Measurements from ENCODE around the gene DIS3L.
A peak's percentile ranks its signal among the peaks of the same experiment; 100 is the strongest.
"Not testable (repeated sequence)": the region's sequence is repeated elsewhere in the genome, so short reads cannot be mapped to it uniquely, and the experiment has no call there.

The DIS3L gene

GRCh38 chr15:66310786-66311185, 17.4 kb downstream of the DIS3L start:
- DNase-seq (ENCODE audit: low spot score), result no peak

- DNase-seq (ENCODE audit: low spot score), result no peak
Measured at GRCh38 chr15:66312144-66312543, 18.8 kb downstream of the DIS3L start.

- no peak for DNase-seq (ENCODE audit: low spot score)
Measured at GRCh38 chr15:66323312-66323928, 30.1 kb downstream of the DIS3L start.

GRCh38 chr15:66326051-66326450, 32.7 kb downstream of the DIS3L start:
- DNase-seq (ENCODE audit: low spot score), result no peak

DNA sequence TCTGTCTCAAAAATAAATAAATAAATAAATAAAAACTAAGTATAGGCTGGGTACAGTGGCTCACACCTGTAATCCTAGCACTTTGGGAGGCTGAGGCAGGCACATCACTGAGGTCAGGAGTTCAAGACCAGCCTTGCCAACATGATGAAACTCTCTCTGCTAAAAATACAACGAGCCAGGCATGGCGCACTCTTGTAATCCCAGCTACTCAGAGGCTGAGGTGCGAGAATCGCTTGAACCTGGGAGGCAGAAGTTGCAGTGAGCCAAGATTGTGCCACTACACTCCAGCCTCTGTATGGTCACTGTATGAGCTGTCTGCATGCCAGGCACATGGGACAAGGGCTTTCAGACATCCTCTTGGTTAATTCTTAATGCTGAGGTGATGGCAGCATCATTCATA, 34.4 kb downstream of the DIS3L start:
- no peak for DNase-seq (ENCODE audit: low spot score)

- DNase-seq (ENCODE audit: low spot score), result no peak
Measured at GRCh38 chr15:66328771-66329170, 35.4 kb downstream of the DIS3L start.

DNA sequence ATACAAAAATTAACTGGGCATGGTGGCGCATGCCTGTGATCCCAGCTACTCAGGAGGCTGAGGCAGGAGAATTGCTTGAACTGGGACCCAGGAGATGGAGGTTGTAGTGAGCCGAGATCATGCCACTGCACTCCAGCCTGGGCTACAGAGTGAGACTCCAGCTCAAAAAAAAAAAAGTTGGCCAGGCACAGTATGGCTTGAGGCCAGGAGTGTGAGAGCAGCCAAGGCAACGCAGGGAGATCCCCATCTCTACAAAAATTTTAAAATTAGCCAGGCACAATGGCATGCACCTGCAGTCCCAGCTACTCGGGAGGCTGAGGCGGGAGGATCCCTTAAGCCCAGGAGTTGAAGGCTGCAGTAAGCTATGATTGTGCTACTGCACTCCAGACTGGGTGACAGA, 55.2 kb downstream of the DIS3L start:
- DNase-seq (ENCODE audit: low spot score), result not testable (repeated sequence)

DNA sequence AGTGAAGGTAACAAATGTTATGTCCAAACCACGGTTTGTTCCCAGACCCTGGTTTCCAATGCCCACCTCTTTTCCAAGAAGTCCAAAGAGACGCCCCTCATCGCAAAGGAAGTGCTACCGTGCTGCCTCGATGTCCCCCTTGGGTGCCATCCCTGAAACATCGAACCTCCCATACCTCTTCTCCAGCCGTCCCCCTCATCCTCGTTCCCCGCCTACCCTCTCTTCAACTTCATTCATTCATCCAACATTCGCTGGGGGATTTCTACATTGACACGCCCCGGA, 62.6 kb downstream of the DIS3L start:
- DNase-seq (ENCODE audit: low spot score), result no peak

DNA sequence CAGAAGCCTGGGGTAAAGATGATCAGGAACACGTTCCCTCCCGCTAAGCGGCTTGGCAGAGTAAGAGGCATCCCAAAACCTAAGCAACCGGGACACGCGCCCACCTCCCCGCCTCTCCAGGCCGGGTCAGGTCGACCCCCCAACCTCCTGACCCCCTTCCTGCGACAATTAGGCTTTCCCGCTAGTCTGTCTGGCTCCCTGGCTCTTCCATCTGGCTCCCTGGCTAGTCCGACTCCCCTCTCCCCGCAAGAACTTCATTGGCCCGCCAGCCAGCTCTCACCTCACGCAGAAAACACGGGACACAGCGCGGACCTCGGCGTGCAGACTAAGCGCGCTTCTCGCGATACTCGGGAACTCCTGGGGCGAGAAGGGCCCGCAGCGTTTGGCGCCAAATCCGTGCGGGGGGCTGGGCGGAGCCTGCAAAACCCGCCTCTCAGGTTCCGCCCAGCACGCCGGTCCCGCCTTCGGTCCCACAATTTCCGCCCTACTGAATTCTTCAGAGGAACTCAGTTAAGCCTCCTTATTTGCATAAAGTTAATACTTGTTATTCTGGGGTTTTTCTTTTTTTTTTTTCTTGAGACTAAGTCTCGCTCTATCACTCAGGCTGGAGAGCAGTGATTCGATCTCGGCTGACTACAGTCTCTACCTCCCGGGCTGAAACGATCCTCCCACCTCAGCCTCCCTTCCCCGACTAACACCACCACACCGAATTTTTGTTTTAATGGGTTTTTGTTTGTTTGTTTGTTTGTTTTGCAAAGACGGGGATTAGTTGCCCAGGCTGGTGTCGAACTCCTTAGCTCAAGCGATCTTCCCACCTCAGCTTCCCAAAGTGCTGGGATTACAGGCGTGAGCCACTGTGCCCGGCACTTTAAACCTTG, 63.2 kb downstream of the DIS3L start, which contains the start of gene TIPIN:
Gene TIPIN, minus strand, starts transcription at position 327 of the 878 bp plus-strand sequence. CDS start 3,738 bp downstream, outside the sequence.
- DNase-seq (ENCODE audit: low spot score), result peak; percentile 92

- DNase-seq (ENCODE audit: low spot score), result no peak
Measured at GRCh38 chr15:66359740-66360139, 66.4 kb downstream of the DIS3L start.

DNA sequence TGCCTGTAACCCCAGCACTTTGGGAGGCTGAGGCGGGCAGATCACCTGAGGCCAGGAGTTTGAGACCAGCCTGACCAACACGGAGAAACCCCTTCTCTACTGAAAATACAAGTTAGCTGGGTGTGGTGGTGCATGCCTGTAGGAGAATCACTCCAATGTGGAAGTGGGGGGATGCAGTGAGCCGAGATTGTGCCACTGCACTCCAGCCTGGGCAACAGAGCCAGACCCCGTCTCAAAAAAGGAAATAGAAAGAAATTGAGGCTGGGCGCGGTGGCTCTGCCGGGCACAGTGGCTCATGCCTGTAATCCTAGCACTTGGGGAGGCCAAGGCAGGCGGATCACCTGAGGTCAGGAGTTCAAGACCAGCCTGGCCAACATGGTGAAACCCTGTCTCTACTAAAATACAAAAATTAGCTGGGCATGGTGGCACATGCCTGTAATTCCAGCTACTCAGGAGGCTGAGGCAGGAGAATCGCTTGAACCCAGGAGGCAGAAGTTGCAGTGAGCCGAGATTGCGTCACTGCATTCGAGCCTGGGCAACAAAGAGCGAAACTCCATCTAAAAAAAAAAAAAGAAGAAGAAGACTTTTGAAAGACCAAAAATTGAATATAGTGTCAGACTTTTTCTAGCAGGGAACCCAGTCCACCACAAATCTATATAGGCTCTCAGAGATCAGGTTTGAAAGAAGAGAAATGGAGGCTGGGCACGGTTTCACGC, 68.5 kb downstream of the DIS3L start:
- DNase-seq (ENCODE audit: low spot score), result not testable (repeated sequence)

- DNase-seq (ENCODE audit: low spot score), result no peak
Measured at GRCh38 chr15:66362776-66363175, 69.4 kb downstream of the DIS3L start.

GRCh38 chr15:66364944-66365528, 71.7 kb downstream of the DIS3L start:
- no peak for DNase-seq (ENCODE audit: low spot score)

- no peak for DNase-seq (ENCODE audit: low spot score)
Measured at GRCh38 chr15:66369773-66370651, 76.6 kb downstream of the DIS3L start.

- DNase-seq (ENCODE audit: low spot score), result no peak
Measured at GRCh38 chr15:66374179-66374578, 80.8 kb downstream of the DIS3L start.

DNA sequence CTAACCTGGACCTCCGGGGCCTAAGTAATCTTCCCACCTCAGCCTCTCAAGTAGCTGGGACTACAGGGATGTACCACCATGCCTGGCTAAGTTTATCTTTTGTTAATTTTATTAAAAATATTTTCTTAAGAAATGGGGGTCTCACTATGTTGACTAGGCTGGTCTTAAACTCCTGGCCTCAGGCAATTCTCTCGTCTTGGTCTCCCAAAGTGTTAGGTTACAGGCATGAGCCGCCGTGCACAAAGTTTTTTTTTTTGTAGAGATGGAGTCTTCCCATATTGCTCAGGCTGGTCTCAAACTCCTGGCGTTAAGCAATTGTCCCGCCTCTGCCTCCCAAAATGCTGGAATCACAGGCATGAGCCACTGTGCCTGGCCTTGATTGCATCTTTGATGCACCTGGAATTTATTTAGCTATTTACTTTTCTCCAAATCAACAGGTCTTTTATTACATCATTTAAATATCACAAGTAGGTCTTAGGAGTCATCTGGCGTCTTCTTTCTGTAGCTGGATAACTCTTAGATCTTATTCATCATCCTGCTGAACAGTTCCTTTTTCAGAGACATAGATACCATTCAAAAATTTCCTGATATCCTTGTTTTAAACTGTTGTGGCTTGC, 85.6 kb downstream of the DIS3L start:
- no peak for DNase-seq (ENCODE audit: low spot score)

GRCh38 chr15:66381376-66381775, 88.0 kb downstream of the DIS3L start:
- DNase-seq (ENCODE audit: low spot score), result not testable (repeated sequence)
